OCI-M2 (cell line): ENCODE data around the gene RHBDL2.
"Not testable (repeated sequence)": the region's sequence is repeated elsewhere in the genome, so short reads cannot be mapped to it uniquely, and the experiment has no call there.

Experiments
- DNase-seq: peaks from one replicate; lab custom pipeline; 2025; ENCODE audit not compliant: unreplicated experiment; lab: John Stamatoyannopoulos, UW

RHBDL2 gene

GRCh38 chr1:38885092-38885491, 56.5 kb downstream of the RHBDL2 start:
- DNase-seq, result no peak

- DNase-seq, result no peak
Observed at GRCh38 chr1:38881487-38881886, 60.1 kb downstream of the RHBDL2 start, which contains the start of gene GJA9. Gene GJA9, minus strand, starts transcription at chr1:38881587. Its CDS starts 5,489 bp downstream, at chr1:38876098.

- no peak for DNase-seq
Observed at GRCh38 chr1:38875811-38876210, 65.8 kb downstream of the RHBDL2 start.

- DNase-seq, result peak; percentile 55
Observed at GRCh38 chr1:38873027-38873969, 68.3 kb downstream of the RHBDL2 start, which contains the start of gene MYCBP. Gene MYCBP, minus strand, starts transcription at chr1:38873348. Its CDS starts 43 bp downstream, at chr1:38873305.

GRCh38 chr1:38872401-38873026, 69.1 kb downstream of the RHBDL2 start:
- DNase-seq, result no peak

GRCh38 chr1:38870996-38871395, 70.6 kb downstream of the RHBDL2 start:
- DNase-seq, result no peak

GRCh38 chr1:38867208-38867607, 74.4 kb downstream of the RHBDL2 start:
- DNase-seq, result no peak

- no peak for DNase-seq
Observed at GRCh38 chr1:38865112-38865715, 76.4 kb downstream of the RHBDL2 start.

GRCh38 chr1:38860454-38860795, 81.2 kb downstream of the RHBDL2 start:
- no peak for DNase-seq

- peak; percentile 87 for DNase-seq
Observed at GRCh38 chr1:38859561-38860453, 81.8 kb downstream of the RHBDL2 start, which contains the start of gene RRAGC. Gene RRAGC, minus strand, starts transcription at chr1:38859772. Its CDS starts 126 bp downstream, at chr1:38859646.

GRCh38 chr1:38858833-38859560, 82.6 kb downstream of the RHBDL2 start:
- no peak for DNase-seq

GRCh38 chr1:38852780-38853179, 88.8 kb downstream of the RHBDL2 start:
- no peak for DNase-seq

- no peak for DNase-seq
Observed at GRCh38 chr1:38848071-38848470, 93.6 kb downstream of the RHBDL2 start.

- DNase-seq, result no peak
Observed at GRCh38 chr1:38846210-38846609, 95.4 kb downstream of the RHBDL2 start.

GRCh38 chr1:38845088-38845487, 96.5 kb downstream of the RHBDL2 start:
- not testable (repeated sequence) for DNase-seq

- no peak for DNase-seq
Observed at GRCh38 chr1:38840281-38840680, 101.3 kb downstream of the RHBDL2 start.

GRCh38 chr1:38839363-38839762, 102.3 kb downstream of the RHBDL2 start:
- DNase-seq, result no peak

- DNase-seq, result not testable (repeated sequence)
Observed at GRCh38 chr1:38836316-38836715, 105.3 kb downstream of the RHBDL2 start.
